ENCODE data around the gene RRBP1.

Gene RRBP1

GRCh38 chr20:17645546-17646208, 36.4 kb downstream of the RRBP1 start:
- no peak for DNase-seq

GRCh38 chr20:17645010-17645409, 37.0 kb downstream of the RRBP1 start:
- no peak for DNase-seq

- DNase-seq, result no peak
Observed at GRCh38 chr20:17644451-17644850, 37.6 kb downstream of the RRBP1 start.

GRCh38 chr20:17643531-17644188, 38.4 kb downstream of the RRBP1 start:
- no peak for DNase-seq

GRCh38 chr20:17642404-17643269, 39.4 kb downstream of the RRBP1 start:
- no peak for DNase-seq

GRCh38 chr20:17641993-17642392, 40.0 kb downstream of the RRBP1 start:
- no peak for DNase-seq

GRCh38 chr20:17641520-17641964, 40.5 kb downstream of the RRBP1 start:
- no peak for DNase-seq

GRCh38 chr20:17640875-17641378, 41.1 kb downstream of the RRBP1 start:
- no peak for DNase-seq

GRCh38 chr20:17640146-17640874, 41.7 kb downstream of the RRBP1 start:
- no peak for DNase-seq

- no peak for DNase-seq
Observed at GRCh38 chr20:17638835-17639407, 43.1 kb downstream of the RRBP1 start.

- DNase-seq, result no peak
Observed at GRCh38 chr20:17637985-17638640, 43.9 kb downstream of the RRBP1 start.

GRCh38 chr20:17637413-17637780, 44.6 kb downstream of the RRBP1 start:
- DNase-seq, result no peak

- DNase-seq, result no peak
Observed at GRCh38 chr20:17636523-17637412, 45.3 kb downstream of the RRBP1 start.

GRCh38 chr20:17635332-17636244, 46.5 kb downstream of the RRBP1 start:
- no peak for DNase-seq

GRCh38 chr20:17634661-17635331, 47.2 kb downstream of the RRBP1 start:
- DNase-seq, result peak; percentile 22 to 30

GRCh38 chr20:17633850-17634500, 48.1 kb downstream of the RRBP1 start:
- DNase-seq, result no peak

- DNase-seq, result no peak
Observed at GRCh38 chr20:17633221-17633849, 48.7 kb downstream of the RRBP1 start.

Measured in Kasumi-1 (cell line).